K562 treated with DMSO at 1 percent for 4 hours (cell line): ENCODE results near the gene GRIK1. TPM values are rescaled to one million over a fixed set of nuclear protein-coding genes. Genes with fewer than 3 reads are reported as not detected.

Experiments
- total RNA-seq: library from RNA; unstranded; fragments of 300-600 nt; gene quantifications from 2 replicates; pipeline ENCODE4 v1.2.3, GENCODE V29; 2022; ENCODE audit not compliant: insufficient read depth

The GRIK1 gene
- 1.4 and 1.9 TPM in 2 replicates for total RNA-seq

DNA sequence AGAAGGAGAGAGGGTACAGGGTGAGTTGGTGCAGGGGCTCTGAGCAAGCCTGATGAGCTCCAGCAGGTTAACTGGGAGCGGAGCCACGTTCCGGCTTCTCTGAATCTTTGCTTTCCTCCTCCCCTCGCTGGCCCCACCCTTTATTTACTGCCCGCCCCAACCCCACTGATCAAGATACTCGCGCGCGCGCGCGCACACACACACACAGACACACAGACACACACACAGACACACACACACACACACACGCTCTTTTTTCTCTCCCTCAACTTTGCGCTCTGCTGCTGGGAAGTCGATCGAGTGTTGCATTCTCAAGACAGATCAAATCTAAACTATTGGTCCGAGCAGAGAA, at the start of gene GRIK1:
Gene GRIK1 (minus strand): TSS at position 73 of the 352 bp plus-strand sequence.

Other genes starting within 250 kb of the GRIK1 start
- gene CLDN17, start 226.8 kb upstream of the GRIK1 start, total RNA-seq: not detected in 2 replicates